Left renal cortex interstitium (tissue), 4 donors: ENCODE data around the gene SFMBT2. TPM values are rescaled to one million over a fixed set of nuclear protein-coding genes. Genes with fewer than 3 reads are reported as not detected.
A peak's percentile ranks its signal among the peaks of the same experiment; 100 is the strongest.

Experiments
- DNase-seq, 4 donors: peaks; one replicate each; pipeline ENCODE4 v3.0.0-alpha.2; 2013; ENCODE audit warnings: low read depth in 4 of 4, low spot score in 2 of 4, missing footprints in 1 of 4
- polyA plus RNA-seq, 4 donors: library from polyadenylated mRNA; unstranded; fragments of 120-200 nt; gene quantifications; one replicate each; pipeline ENCODE4 v1.2.1, GENCODE V29; 2013; ENCODE audit not compliant: insufficient read length in 4 of 4

SFMBT2 gene
- 1 to 10 TPM; 5.2 to 8.4 (median 6.4) TPM for polyA plus RNA-seq

DNA sequence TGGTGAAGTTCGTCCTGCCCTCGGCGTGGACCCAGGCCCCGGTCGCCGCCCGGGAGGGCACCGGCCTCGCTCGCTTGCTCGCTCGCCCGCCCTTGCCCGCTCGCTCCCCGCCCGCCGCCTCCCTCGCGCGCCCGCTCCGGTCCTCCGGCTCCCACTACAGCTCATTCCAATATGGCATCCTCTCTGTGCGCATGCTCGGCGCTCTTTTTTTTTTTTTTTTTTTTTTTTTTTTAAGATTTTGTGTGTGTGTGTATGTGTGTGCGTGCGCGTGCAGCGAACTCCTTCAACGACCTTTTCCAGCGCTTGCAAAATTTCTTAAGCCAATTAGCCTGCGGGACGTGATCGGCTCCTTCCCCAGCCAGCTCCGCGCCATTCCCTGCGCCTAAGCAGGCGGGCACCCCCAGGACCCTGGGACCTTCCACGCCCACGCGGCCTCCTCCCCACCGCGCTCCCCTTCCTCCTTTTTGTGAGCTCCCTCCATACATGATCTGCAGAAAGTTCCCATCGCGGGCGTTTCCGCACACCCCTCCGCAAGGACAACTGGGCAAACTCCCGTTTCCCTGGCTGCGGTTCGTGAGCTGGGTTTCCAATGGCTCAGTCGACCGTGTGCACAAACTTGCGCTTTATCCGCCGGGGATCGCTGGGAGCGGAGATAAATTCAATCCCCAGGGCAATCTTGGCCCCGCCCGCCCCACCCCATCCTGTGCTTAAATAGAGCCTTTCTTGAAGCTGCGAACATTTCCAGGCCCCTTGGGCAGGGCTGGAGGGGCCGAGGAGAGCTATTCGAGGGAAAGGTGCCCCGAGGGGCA is at the start of gene SFMBT2:
Gene SFMBT2, minus strand, starts transcription at position 173 of the 809 bp plus-strand sequence. CDS start 29,136 bp downstream, outside the sequence.
- peak in 1 of 4 donors; percentile 61 for DNase-seq

DNA sequence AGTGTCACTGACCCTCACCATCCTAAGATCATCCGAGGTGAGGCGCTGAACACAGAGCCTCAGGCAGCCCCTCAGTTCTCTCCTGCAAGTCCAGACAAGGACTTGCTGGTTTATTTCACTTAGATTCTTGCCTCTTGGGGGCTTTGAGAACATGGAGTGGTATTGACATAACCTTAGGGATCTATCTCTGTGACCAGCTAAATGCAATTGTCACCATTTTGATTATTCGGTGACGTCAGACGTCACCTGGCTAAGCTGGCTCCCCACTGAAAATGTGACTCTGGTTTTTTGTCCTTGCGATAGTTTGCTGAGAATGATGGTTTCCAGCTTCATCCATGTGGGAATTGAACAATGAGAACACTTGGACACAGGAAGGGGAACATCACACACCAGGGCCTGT is 49.2 kb upstream of the SFMBT2 start:
- no peak for DNase-seq

DNA sequence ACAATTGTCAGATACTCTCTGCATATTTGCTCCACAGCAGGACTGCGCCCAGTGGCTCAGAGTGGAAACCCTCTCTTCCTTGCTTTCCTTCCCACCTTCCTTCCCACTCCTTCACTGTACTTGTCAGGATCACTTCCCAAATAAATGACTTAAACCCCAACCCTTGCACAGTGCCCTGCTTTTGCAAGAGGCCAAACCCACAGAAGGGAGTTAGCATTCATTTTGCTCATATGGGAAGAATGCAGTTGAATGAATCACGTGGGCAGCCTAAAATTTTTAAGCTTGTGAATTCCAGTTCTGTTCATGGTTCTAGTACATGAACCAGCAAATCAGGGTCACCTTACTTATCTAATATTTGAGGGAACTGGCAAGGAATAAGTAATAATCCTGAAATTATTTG is 47.7 kb upstream of the SFMBT2 start:
- DNase-seq: no peak

DNA sequence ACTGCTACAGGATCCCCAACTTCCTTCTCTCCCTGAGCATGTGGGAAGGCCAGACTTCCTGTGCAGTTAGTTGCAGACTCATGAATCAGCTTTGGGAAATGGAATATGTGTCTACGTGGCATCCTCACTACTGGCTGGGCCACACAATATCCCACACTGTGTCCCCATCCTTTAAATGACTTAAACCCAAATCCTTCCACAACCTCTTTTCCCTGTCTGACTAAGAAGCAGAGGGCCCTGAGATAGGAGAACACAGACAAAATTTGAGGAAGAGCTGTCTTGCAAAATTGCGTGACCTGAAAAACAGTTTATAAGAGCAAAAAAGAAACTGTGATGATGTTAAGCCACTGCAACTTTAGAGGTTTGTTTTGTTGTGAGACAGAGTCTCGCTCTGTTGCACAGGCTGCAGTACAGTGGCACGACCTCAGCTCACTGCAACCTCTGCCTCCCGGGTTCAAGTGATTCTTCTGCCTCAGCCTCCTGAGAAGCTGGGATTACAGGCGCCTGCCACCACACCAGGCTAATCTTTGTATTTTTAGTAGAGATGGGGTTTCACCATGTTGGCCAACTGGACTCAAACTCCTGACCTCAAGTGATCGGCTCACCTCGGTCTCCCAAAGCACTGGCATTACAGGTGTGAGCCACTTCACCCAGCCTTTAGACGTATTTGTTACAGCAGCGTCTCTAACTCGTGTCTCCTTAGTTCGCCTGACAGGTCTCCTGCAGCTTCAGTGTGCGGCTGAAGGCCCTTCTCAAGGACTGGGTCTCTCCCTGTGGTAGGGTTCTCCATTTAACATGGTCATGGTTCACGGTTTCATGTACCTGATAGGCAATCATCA is 46.9 kb upstream of the SFMBT2 start:
- no peak for DNase-seq

DNA sequence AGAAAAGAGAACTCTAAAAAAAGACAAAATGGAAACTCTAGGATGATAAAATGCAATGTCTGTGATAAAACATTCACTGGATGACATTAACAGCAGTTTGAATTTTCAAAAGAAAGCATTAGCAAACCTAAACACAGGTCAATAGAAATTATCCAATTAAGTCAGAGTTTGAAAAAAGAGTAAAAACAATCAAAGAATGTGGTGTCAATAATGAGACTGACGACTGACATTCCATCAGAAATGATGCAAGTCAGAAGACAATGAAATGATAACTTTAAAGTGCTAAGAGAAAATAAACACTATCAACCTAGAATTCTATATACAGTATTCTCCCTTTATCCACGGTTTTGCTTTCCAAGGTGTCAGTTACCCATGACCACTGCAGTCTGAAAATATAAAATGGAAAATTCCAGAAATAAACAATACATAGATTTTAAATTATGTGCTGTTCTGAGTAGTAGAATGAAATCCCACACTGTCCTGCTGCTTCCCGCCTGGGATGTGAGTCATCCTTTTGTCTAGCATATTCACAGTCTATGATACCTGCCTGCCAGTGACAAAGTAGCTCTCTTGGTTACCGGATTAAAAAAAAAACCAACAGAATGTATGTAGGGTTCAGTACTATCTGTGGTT is 38.3 kb upstream of the SFMBT2 start:
- no peak for DNase-seq

DNA sequence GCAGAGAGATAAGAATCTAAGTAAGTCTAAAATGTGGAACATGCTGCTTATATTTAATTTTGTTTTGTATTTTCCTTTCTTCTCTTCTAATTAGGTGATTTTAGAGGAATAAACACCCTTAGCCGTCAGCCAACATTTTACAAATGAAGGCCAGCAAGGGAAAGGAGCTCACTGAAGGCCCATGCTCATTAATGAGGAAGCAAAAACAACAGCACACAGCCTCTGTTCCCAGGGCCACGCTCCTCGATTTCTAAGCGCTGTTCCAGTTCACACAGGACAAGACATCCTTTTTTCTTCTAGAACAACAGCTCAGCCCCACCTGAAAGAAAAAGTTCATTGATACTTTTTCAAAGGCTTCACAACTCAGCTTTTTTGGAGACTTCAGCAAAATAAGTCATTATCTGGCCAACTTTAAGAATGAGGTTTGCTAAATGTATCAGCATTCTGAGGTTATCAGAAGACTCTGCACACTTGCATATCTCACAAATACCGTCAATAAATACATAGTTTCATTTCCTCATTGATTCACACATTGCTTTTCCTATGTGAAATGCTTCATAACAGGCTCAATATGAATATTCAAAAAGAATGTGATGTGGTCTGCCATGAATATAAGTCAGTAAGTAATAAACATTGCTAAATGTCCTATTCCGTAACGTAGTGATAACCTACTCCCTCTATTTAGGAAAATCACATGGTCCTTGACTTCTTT is 34.8 kb upstream of the SFMBT2 start:
- DNase-seq: no peak

DNA sequence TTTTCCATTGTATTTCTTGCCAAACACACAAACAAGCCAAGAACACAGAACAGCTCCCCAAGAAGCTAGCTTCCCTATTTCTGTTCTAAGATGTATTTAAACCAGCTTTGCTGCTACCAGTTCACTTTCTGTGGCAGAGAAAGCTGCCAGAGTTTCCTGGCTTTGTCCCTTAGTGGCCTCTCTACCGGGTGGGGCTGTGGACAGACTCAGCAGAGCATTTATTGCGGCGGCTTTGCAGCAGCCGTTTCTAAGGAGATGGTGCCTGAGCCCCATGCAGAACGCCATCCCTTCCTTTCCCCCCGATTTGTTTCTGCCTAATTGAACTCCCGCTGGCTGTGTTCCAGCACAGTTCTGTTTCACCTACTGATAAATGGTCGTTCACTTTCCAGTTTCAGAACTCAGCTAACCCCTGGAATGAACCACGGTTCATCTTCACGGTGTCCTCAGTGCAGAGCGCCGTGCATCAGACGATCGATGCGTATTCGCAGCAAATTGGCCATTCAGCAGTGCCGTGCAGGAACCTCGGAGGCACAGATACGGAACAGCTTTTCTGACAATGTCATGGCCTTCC is 33.8 kb upstream of the SFMBT2 start:
- DNase-seq: no peak

DNA sequence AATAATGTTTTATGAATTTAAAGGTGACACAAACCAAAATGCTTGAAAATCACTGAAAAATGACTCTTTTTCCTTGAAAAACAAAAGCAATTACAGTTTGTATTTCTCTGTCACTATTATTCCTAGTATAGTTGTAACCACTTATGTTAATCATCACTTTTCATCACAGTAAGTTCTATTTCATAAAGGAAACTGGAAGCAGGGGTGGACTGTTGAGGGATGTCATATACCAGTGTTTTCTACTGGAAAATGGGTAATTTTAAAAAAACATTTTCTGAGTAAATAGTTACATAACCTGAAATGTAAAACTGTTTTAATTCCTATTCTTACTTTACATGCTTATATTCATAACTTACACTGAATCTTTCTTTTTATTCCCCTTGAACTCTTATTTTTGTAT is 32.2 kb upstream of the SFMBT2 start:
- DNase-seq: no peak

DNA sequence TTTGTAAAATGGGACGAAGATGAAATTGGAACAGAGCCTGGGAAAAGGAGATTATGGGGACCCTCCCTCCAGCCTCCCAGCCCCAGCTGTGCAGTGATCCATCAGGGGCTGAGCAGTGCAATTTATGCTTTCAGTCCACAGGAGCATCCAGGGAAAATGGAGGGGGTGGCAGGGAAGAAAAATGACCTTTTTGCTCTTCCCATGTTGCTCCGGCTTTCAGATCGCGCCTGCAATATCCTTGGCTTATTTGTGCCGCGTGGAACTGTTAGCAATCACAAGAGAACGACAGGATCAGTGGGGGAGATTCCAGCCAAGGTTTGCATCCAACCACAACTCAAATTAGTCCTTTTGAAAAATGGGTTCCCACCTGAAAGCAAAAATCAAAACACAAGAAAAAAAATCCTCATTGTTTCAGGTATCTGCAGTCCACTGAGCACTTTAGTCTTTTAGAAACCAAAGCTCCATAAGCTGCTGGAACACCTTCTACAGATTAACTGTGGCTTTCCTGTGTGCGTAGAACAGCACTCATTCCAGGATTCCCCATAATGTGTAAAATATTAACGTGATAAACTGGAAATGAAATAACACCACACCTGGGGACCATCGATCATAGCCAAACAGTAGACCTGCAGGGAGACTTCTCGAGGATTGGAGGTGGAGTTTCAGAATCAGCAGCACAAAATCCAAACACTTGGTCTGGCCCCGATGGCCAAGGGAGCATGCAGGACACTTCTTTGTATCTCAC is 30.7 kb upstream of the SFMBT2 start:
- no peak for DNase-seq

DNA sequence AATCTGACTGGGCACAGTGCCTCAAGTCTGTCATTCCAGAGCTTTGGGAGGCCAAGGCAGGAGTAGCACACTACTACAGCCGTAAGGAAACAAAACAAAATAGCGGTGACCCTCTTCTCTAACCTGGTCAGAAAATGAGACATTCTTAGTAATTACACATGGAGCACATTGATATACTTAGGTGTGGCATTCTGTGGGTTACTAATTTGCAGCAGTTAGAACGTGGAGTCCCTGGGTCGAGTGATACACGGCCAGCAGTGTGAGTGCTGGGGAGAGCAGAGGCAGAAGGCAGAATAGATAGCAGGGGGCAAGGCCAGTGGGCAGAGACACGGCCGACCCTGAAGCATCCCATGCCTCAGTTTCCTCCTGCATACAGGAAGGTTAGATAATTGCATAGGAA is 28.9 kb upstream of the SFMBT2 start:
- no peak for DNase-seq

DNA sequence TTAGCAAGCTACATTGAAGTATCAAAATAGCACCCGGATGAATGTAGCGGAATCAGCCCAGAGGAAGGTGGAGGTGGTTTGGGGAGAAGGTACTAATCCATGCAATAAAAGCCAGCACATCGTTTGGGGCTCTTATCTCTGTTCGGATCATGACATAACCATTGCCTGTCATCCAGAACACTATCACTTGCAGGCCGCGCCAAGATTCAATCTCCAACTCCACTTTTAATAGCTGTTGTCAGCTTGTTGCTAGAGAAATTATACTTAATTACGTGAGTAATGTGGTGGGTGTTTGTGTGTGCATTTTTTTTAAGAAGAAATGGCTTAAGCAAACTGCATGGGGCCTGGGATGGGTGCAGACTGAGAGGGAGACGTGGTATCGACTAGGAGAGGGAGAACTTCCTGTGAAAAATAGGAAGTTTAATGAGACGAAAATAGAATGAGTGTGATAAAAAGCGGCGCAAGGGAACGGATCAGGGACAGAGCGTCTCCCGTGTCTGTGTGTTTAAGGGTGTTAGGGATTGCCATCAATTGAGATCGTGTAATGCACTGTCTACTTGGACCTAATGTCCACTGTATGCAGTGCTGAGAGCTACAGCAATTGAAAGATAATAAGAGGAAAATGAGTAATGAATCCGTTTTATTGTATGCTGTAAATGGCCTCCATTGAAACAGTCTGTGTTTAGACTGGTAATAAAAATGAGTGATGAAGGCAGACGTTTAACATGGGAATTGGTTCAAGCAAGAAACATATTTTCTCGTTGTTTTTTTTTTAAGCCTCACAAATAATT is 27.6 kb upstream of the SFMBT2 start:
- DNase-seq: peak in 2 of 4 donors; percentile 37 to 56

DNA sequence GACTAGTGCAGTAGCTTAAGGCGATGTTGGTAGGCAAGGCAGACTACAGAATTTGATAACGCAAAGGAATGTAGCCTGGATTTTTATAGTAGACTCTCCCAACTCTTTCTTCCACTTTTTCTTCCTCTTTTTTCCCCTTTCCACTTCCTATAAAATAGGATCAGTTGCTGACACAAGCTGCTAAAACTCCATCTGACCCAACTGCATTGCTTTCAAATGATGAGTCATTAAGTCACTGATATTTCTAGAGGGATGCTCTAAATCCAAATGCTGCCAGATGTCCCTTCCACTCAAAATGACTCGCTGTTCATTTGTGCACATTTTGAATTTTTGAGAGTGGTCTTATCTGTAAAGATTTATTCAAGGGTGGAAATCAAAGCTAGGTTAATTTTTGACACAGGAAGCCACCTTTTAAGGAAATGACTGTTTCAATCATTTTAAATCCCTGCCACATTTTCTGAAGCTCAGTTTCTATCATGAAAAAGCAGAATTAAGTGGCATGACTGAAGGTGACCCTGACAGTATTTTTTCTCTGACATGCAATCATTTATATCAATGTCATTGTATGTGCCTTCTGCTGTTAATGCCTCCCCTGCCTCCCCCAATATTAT is 25.8 kb upstream of the SFMBT2 start:
- no peak for DNase-seq

DNA sequence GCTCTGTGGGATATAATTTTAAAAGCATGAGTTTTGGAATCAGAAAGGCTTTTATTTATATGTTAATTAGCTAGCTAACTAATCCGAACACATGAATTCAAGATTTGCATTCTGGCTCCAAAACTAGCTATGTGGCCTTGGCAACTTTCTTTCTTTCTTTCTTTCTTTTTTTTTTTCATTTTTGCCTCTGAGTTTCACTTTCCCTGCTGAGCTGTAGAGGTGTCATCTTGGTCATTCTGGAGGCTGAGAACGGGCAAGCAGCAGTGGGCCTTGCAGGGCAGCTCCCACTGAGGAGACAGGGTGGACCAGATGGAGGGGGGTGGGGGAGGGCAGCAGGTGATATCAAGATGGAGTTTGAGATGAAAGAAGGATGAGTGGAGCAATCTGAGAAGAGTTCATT is 24.8 kb upstream of the SFMBT2 start:
- no peak for DNase-seq

DNA sequence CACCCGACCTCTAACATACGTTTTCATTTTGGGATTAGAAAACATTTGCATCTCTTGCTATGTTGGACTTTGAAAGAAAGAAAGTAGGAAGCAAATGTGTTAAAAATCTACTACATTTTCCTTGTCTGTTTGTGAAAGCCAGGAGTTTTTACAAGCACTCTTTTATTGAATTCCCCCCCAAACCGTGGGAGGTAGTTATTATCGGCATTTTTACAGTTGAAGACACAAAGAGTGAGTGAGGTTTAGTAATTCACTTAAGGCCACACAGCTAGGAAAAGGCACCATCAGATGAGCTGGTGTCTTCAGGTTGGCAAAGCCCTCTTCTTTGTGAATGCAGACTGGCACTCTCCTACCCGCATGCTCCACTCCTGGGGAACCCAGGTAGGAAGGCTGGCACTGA is 23.5 kb upstream of the SFMBT2 start:
- DNase-seq: no peak

DNA sequence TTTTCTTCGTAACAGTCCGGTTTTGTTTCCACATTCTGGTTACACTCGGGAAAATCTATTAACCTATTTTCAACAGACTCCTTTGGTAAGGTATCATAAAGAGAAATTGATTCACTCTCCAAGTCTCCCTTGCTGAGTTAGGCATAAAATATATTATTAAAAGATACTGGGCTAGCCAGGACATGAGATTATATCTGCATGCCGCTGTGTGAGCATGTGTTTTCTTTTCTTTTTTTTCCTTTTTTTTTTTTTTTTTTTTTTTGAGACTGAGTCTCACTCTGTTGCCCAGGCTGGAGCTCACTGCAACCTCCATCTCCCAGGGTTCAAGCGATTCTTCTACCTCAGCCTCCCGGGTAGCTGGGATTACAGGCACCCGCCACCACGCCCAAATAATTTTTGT is 23.0 kb upstream of the SFMBT2 start:
- no peak for DNase-seq

DNA sequence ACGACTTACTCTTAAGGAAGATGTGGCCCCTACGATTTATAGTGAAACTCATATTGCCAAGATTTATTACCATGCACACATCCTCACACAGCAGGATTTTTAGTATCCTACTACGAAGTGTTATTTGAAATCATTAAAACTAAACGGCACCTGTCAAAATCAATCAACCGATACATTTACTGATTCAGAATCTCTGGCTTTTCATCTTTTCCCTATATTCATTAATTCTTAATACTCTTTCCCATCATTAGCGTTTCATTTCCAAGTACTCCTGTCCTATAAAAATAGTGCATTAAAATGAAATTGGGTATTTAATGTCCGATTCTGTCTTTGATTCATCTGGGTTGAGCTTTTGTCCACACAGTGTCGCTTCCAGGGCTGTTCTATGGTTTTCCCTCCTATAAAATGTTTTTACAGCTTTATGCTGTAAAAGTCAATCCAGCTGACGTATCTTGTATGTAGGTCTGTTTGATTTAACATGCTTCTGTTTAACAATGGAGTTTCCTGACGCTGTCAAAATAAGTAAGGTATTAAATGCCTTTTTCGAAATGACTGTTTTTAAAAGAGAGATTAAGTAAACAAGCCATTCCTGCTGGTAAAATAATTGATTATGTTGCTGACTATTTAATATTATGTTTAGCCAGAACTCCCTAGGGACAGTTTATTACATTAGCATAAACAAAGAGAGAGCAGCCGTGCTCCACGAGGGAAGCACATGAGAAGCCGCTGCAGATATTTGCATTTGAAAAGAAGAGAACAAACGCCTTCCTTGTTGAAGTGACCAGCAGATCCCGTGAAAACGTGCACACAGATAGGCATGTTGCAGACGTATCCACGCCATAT is 22.3 kb upstream of the SFMBT2 start:
- no peak for DNase-seq

DNA sequence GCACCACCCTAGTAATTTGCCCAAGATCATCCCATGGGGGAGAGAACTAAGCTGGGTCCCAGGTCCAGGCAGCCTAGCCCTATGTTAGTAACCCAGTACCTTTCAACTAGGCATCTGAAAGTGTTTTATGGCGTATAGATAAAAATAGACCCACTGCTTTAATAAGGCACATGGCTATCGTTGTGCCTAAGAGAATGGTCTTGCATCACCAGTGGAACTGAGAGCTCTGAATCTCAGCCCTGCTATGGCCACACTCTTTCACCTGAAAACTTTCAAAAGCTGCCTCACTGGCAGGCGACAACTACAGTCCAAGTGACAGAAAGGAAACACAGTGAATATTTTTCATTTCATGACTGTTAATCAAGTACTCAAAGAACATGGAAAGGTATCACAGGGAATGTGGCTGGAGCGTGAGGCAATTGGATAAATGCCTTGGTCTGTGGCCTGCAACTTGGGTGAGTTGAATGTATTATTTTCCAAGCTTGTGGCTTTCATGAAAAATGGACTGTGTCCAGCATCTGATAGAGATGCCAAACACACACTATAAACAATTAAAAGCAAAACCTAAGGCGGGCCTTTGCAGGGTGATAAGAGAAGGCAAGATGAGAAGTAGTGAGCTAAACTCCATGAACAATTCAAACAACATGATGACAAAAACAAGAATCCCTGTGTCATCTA is 18.0 kb upstream of the SFMBT2 start:
- no peak for DNase-seq
